NCI-H2107 treated with DMSO at 0.1 percent for 48 hours (cell line): ENCODE results near the gene ZDHHC11.
A peak's percentile ranks its signal among the peaks of the same experiment; 100 is the strongest.
"Not testable (repeated sequence)": the region's sequence is repeated elsewhere in the genome, so short reads cannot be mapped to it uniquely, and the experiment has no call there.

Source experiments
- DNase-seq: peaks from one replicate; lab custom pipeline; 2025; ENCODE audit not compliant: unreplicated experiment; lab: John Stamatoyannopoulos, UW

The ZDHHC11 gene

DNA sequence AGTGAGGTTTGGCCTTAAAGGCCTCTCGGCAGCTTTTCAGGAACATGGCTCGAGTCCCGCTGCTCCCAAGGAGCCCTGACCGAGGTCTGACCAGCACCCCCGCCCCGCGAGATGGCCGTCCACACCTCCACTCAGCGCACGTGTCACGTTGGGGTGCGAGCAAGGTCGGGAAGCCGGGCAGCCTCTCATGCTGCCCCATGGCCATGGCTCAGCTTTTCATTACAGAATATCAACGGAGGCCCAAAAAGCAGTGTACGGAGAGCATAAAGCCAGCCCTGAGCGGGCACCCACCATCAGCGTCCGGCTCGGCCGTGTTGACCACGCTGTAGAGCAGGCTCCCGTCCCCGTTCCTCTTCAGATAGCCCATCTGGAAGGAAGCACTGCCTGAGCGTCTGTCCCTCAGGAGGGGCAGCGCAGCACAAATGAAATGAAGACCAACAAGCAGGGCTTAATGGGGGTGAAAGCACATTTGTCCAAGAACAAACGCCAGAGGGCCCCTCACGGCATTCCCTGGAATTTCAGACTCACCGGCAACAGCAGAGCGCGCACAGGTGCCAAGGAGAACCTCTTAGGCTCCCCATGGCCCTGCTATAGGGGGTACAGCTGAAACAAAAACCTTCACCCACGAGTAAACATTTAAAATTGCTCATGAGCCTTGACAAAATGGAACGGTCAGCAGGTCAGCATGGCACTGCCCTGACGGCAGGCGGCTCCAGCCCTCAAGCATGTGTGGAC lies 30.2 kb upstream of the ZDHHC11 start:
- DNase-seq: no peak

DNA sequence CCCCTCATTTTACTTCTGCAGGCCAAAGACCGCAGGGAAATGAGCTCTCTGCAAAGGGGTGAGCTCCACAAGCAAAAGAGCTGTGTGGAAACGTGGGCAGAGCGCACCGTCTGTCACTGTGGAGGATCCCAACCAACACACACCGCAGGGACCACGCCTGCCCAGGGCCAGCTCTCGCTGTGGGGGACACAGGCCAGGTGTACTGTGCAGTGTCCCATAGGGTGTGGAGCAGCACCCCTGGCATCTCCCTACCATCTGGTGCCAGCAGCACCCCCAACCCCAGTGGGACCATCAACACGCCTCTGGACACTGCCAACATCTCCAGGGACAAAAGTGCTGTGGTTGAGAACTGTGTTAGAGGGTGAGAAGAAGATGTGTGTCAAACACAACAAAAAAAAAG lies 27.9 kb upstream of the ZDHHC11 start:
- DNase-seq: not testable (repeated sequence)

DNA sequence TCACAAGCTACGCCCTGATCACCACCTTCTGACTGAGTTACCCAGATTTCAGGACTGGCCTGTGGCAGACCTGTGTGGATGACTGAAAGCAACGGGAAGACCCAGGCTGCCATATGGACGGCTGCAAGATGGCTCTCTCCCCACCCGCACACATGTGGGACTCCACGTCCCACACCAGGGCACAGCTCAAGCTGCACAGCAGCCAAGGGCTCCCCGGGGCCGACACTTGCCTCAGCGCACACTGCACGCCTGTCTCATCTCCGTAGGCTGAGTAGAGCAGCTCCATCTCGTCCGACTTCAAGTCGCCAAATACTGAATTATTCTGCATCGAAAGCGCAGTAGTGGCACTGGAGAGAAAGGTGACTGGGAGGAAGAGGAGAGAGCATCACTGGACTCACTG lies 27.3 kb upstream of the ZDHHC11 start:
- no peak for DNase-seq

DNA sequence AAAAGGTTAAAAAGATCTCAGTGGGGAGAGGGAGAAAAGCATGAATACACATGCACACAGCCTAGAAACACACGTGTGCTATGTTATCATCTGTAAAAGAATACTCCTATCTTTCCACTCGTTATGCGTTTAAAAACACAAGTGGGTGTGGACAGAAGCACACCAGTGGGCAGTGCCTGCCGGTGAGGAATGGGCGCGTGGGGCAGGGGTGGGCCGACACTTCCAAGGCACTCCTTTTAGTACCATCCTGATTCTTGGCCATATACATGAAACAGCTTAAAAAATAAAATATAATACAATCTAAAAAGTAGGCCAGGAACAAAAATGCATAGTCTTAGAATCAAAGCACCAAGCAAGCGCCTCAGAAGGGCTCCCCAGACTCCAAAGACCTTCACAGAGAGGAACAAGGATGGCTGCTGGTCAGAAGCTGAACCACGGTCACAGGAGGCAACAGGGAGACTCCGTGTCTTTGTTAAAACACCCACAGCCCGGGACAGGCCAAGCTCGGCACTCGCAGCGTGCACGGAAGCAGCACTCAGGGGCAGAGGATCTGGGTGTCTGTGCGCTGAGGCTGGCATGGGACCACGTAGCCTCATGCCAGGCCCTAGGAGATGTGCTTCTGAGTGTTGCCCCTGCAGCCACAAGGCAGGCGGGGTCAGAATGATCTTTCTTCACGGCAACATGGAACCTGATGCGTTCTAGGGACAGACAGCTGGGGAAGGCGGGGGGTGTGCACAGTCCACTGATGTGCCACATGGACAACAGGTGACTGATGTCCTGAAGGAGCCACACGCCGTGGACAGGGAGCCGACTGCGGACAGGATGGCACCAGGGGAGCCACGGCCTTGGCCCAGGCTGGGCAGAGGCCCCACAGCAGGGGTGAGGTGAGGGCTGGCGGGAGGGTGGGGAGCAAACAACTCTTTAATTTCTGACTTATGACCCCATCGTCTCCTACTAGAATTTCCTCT lies 25.9 kb upstream of the ZDHHC11 start:
- DNase-seq: no peak

DNA sequence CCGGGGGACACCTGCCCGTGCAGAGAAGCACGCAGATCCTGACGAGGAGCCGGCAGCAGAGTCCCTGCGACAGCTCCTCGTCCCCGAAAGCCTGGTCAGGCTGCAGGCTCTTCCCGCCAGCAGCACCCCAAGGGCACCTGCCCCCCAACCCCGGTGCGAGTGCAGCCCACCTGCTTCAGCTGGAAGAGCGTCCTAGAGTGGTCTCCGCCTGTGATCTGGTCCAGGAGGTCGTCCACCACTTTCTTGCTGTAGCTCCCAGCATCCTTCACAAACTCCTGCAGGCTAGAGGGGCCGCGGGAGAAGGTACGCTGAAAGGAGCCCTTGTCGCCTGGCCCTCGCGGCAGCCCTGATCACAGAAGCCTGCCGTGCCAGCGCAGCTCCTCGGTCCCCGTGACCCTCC lies 25.1 kb upstream of the ZDHHC11 start:
- no peak for DNase-seq

DNA sequence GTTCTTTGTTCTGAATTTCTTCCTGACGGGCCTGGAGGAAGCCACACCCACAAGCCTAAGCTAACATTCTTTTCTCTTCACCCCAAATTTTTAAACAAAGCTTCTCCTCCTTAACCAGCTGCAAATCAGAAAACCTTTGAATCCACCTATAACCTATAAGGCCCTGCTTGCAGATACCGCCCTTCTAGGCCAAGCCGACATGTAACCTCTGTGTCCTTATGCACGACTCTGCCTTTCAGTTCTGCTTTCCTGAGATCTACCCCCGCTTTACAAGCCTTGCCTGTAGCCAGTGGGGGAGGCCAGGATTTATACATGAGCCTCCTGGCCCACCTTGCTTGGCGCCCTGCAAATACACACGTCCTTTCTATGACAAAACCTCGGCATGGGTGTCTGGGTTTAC lies 22.5 kb upstream of the ZDHHC11 start:
- no peak for DNase-seq

DNA sequence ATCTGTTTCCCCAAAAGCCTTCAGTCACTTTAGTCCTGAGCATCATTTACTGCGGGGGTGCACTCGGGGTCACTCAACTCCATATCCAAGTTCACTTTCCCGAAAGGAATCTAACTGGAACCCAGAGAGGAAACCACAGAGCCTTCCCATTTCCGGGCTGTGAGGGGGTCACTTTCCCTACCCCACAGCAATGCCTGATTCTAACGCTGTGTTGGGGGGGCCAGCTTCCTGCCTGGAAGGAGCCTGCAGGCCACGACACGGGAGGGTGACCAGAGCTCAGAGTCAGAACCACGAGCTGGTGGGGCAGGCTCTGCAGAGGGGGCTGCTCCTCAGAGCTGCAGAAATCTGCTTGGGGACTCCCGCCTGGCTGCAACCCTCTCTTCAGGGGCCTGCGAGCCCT lies 21.5 kb upstream of the ZDHHC11 start:
- no peak for DNase-seq

DNA sequence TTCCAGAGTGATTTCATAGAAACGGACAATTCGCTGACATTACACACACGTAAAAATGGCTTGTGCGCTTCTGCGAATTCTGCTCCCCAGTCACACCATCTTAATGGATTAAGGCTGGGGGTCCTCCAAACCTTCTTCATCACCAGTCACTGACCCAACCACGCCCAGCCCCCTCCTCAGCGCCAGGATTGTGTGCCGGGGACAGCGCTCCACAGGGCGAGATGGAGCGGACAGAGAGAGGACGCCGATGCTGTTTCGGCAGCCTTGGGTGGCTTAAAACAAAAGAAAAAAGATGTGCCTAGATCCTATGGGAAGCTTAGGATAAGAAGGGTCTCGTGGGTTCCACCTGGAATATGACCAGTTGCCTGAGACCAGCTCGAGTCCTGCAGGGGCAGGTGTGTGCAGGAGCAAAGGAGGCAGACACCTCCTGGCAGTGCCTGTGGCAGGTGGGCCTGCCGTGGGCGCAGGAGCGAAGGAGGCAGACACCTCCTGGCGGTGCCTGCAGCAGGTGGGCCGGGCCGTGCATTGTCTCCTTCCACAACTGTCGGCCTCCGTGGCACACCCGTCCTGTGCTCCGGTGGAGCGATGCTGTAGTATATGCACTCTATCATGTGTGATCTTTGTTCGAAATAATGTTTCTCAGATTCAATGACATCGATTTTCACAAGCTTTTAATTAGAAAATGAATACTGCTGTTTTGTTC lies 21.0 kb upstream of the ZDHHC11 start:
- DNase-seq: no peak

DNA sequence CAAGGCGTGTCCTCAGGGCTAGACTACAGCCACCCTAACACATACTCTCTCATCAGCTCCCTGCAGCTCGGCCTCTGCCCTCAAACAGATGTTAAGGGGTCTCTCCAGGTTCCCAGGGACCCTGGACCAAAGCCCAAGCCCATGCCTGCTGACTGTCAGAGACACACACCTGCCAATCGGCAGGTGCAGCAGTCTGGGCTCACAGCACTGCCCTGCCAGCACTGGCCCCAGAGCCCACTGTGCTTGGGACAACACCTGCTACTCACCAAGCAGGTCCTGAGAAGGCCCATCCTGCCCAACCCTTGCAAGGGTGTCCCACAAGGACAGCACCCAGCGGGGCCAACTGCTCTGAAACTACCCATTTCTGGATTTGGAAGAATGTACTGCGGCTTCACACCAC lies 20.2 kb upstream of the ZDHHC11 start:
- DNase-seq: no peak

DNA sequence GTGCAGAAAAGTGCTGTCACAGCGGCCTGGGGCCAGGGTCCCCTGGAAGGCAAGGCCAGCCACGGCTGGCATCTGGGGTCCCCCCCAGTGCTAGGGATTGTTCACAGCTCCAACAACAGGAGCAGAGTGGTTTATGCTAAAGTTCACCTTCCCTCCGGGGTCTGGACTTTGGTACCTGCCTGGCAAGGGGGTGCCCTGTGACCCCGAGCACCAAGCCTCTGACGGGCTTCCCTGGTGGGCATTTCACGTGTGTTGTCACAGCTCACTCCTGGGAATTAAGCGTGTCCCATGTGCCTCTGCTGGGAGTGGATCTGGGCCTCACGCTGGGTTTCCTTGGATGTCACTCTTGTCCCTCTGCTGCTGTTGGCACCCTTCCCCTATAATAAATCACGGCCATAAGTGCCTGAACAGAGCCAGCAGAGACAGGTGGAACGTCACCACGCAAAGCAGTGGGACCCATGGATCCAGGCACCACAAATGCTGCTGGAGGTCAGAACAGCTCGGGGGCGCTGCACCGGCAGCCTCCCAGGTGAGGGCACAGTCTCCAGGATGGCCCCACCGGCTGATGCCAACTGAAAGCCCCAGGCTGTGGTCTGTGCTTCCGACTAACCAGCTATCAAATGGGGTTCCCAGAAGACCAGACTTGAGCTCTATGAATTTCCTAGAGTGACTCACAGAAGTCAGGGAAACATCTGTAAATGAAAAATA lies 17.8 kb upstream of the ZDHHC11 start:
- no peak for DNase-seq

DNA sequence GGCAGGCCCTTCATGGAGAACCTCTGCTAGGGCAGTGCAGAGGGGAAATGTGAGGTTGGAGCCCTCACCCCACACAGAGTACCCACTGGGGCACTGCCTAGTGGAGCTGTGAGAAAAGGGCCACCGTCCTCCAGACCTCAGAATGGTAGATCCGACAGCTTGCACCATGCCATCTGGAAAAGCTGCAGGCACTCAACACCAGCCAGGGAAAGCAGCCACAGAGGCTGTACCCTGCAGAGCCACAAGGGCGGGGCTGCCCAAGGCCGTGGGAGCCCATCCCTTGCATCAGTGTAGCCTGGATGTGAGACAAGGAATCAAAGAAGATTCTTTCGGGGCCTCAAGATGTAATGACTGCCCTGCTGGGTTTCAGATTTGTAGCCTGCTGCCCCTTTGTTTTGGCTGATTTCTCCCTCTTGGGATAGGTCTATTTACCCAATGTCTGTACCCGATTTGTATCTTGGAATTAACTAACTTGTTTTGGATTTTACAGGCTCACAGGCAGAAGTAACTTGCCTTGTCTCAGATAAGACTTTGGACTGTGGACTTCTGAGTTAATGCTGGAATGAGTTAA lies 16.6 kb upstream of the ZDHHC11 start:
- no peak for DNase-seq

DNA sequence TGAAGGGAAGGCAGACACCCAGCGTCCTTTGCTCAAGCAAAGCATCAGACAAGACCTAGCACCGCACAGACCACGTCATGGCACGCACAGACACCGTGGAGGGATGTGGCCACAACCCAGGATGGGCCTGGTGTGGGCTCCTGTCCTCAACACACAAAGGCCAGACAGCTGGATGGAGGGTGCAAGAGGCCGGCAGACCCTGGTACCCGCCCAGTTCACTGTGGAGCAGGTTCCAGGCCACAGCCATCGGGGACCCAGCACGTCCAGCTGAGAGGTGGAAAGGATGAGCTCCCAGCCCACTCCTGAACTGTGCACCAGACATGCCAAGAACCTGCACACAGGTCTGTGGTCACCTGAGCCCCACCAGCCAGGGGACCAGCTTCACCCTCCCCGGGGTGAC lies 15.0 kb upstream of the ZDHHC11 start:
- no peak for DNase-seq

DNA sequence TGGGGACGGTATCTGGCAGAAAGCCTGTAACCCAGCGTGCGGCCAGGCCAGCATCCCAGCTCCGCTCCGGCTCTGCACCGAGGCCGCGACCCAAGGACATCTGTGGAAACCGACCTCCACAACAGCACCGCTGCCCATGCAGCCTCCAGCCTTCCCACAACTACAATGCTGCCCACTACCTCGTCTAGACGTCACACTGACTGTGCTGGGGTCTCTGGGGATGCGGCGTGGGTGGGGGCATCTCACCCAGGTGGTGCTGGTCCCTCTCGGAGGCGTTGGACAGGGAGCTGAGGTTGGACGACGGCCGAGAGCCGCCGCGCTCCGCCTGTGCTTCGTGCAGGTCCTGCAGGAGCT lies 14.4 kb upstream of the ZDHHC11 start:
- DNase-seq: no peak

DNA sequence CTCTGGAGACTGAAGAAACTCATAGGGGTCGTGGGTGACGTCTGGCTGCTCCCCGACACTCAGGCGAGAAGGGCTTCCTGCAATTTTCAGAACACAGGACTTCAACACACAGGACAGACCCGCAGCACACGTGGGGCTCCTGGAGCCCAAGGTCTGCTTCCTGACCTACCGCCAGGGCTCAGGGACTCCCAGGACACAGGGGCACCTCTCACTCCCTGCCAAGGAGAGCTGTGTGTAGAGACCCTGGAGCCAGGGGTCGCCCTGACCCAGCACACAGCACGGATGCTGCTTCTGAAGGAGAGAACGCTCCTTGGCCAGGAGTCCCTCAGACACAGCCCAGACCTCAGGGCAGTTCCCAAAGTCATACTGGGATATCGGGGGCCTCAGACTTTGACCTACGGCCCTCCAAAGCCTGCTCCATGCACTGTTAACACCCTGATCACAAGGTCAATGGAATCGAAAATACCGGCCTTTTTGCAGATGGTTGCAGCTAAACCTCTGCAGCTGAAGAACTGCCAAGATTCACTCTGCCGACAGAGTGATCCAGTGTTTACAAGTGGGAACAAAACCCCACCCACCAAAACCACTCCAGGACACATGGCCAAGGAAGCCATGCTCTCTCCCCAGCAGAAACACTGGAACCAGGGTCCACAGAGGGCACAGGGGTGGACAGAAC lies 13.8 kb upstream of the ZDHHC11 start:
- DNase-seq: no peak

DNA sequence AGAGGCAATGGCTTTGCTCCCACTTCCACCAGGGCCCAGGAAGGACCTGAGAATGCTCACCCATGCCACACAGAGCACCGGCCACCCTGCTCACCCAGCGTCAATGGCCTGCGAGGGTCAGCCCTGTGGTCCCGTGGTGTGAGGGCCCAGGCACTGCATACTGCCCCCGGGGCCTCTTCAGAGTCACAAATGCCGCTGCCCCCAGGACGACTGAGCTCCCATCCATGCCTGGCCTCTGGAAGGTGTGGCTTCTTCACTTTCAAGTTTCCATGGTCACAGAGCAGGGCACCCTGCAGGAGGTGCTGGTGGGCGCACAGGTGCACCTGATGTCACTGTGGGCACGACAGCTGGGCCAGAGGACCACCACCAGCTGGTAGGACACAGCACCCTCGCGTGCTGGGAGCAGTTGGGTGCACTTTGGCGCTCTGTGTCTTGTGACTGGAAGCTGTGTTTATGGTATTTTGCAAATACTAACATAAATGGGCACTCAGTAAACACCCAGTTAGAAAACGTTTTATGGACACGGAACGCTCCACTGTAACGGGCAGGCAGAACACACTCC lies 12.5 kb upstream of the ZDHHC11 start:
- DNase-seq: no peak

DNA sequence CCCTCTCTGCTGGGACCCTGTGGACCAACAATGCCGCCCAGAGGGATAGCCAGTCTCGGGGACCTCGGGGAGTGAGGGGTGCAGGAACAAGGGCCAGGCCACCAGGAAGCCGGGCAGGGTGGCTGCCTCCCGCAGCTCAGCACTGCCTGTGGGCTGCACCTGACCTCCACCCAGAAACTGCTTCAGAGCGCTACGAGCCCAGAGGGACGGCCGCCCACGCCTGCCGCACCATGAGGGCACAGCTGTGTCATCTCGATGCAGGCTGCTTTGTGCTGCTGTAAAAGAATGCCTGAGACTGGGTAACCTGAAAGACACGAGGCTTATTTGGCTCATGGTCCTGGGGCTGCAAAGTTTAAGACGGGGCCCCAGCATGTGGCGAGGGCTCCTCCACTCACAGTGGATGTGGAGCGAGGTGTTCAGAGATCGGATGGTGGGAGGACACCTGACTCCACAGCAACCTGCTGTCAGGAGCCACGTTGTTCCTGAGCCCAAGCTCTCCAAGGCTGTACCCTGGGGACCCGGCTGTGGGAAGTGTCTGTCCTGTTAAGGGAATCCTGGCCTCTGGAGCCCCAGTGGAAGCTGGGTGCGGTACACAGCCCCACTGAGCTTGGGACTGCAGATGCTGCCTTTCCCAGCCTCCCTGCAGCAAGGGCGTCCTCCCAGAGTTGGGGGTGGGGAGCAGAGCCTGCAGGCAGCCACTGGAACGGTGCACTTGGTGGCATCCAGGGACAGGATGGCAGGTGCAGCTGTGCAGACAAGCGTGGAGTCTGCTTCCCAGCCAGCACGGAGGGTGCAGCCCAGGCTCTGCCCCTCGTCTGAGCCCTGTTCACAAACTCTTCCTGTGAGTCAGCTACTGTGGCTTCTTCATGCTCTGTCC lies 11.8 kb upstream of the ZDHHC11 start:
- DNase-seq: peak; percentile 82

DNA sequence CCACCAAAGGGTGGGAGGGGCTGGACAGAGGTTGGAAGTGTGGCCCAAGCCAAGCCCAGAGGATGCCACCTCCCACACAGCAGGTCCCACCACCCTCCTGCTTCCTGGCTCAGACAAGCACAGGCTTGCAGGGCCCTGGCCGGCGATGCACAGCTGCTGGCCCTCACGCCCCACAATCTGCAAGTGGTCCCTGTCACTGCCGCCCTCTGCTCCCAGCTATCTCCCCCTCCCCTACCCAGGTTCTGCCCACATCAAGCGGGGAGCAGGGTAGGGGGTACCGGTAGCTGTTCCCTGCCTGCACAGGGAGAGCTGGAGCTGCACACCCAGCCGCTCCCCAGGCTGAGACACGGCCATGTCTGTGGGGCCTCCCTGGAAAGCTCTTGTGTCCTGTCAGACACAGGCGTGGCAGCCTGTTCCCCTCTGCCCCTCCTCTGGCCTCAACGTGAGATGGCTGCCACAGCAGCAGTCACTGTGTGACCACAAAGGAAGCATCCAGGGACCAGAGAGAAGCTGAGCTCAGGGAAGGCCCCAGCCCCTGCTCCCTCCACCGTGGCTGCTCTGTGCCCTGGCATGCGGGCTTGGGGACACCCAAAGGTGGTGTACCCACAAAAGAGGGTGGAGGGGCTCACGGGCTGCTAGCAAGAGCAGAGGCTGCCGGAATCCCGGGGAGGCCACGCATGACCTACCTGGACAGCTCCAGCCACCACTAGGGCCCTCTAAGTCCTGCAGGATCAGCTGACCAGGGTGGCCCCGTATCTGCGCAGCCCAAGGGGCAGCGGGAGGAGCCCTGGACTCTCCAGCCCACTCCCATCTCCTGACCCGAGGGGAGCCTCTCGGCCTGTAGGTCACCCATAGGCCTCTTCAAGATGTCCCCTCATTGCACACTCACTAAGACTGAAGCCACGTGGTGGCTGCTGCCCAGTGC lies 10.9 kb upstream of the ZDHHC11 start:
- no peak for DNase-seq
